GM12892 (cell line): ENCODE results near the gene PRKAR1A.

ENCODE experiments used
- POLR2A ChIP-seq: IDR thresholded peaks from 2 replicates; pipeline ENCODE4 v1.6.1; 2011; ENCODE audit warnings: low read depth, low read length, control low read depth
- POLR2AphosphoS5 ChIP-seq: IDR thresholded peaks from 2 replicates; pipeline ENCODE4 v1.6.1; 2011; ENCODE audit warnings: low read depth, low read length, control low read depth
- TAF1 ChIP-seq: IDR thresholded peaks from 2 replicates; pipeline ENCODE4 v1.6.1; 2011; ENCODE audit warnings: low read depth, mild to moderate bottlenecking, control low read depth, low read length, borderline replicate concordance

DNA sequence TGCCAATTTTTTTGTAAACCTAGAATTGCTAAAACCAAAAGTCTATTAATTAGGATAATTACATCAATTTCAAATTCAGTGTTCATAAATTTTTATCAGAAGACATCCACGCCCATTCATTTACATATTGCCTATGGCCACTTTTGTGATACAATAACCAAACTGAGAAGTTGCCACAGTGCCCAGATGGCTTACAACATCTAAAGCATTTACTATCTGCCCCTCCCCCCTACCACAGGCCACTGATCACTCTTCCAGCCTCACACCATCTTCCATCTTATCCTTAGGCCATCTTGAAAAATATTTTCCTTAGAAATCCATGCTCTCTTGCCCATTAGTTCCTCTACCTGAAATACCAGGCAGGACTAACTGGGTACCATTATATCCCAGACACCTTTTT, 6.3 kb upstream of the PRKAR1A start:
- no peak for TF ChIP-seq POLR2A
- TF ChIP-seq POLR2AphosphoS5 = no peak
- TF ChIP-seq TAF1 = no peak
